IMR-90 (cell line): ENCODE results near the gene OR5D14.

Experiments
- CTCF ChIP-seq: conservative IDR thresholded peaks from 2 replicates; pipeline ENCODE4 v1.5.1; 2012; ENCODE audit warnings: mild to moderate bottlenecking, low read depth, low read length, improper control_type of control experiment
- MXI1 ChIP-seq: IDR thresholded peaks from 2 replicates; pipeline ENCODE4 v1.6.1; 2012; ENCODE audit warnings: low read depth, mild to moderate bottlenecking, low read length, moderate library complexity, borderline replicate concordance
- POLR2A ChIP-seq: IDR thresholded peaks from 2 replicates; pipeline ENCODE4 v1.6.1; 2012; ENCODE audit warnings: mild to moderate bottlenecking, low read depth, low read length

GRCh38 chr11:55838452-55838851 is 43.1 kb downstream of the OR5D14 start, which contains the start of gene OR5D16:
- TF ChIP-seq CTCF (no peak), MXI1 (no peak), POLR2A (no peak)
